ENCODE data around the gene CCDC15. TPM values are rescaled to one million over a fixed set of nuclear protein-coding genes. Genes with fewer than 3 reads are reported as not detected.

The CCDC15 gene
- total and polyA plus RNA-seq, 2 donors (not counting 1 experiment from before 2014, with no cell fraction given) = 0.31 to 1.8 TPM

GRCh38 chr11:124920870-124921609 is 33.0 kb upstream of the CCDC15 start:
- no peaks in the 10 kb centered on the region for H3K36me3 ChIP-seq (replicated peaks in 1 of 2; ENCODE audit: control extremely low read depth in 1 of 2, control insufficient read depth in 1 of 2, extremely low read depth in 1 of 2, insufficient read depth in 2 of 2, low read length in 1 of 2)
- CTCF ChIA-PET = no interaction called here

More at GRCh38 chr11:124920870-124921609, 33.0 kb upstream of the CCDC15 start:
- peaks cover 2% of the 10 kb centered on the region for H3K4me1 Mint-ChIP-seq
- WGBS (ENCODE audit: insufficient coverage) = 19% methylated on average over 78 of the region's 82 CpGs
- DNase-seq = peak; percentile 76
- peak overlapping the region; percentile 75 for H2AFZ ChIP-seq (ENCODE audit: insufficient read depth, low read depth, low read length, poor library complexity, severe bottlenecking)
- no peaks in the 10 kb centered on the region for H3K9me3 Mint-ChIP-seq (ENCODE audit: insufficient read depth)
- no peak overlapping the region for H3K27ac ChIP-seq (ENCODE audit: low read length in 2 of 2)
- no peaks in the 10 kb centered on the region for H4K20me1 ChIP-seq (ENCODE audit: control insufficient read depth, insufficient read depth, low read length, poor library complexity, severe bottlenecking)
- peak overlapping the region in 3 of 5 experiments; percentile 35 to 44 (median 42) for H3K4me3 ChIP-seq (ENCODE audit: control extremely low read depth in 1 of 5, extremely low read depth in 1 of 5, insufficient read depth in 1 of 5, low read depth in 2 of 5, low read length in 4 of 5)
- peaks cover 0 to 7% of the 10 kb centered on the region in 2 donors for H3K4me1 ChIP-seq (ENCODE audit: control insufficient read depth in 2 of 2, insufficient read depth in 2 of 2, low read length in 2 of 2)
- no peak overlapping the region for H3K27ac Mint-ChIP-seq
- H3K4me3 Mint-ChIP-seq = peak overlapping the region; percentile 85
- TF ChIP-seq EZH2 (IDR thresholded peaks at IDR 0.05; ENCODE audit: borderline replicate concordance, insufficient read depth, low read depth, low read length, poor library complexity, severe bottlenecking) = no peak
- TF ChIP-seq CTCF (IDR thresholded peaks at IDR 0.05) = no peak
- H3K27me3 ChIP-seq (replicated peaks in 1 of 4; ENCODE audit: control extremely low read depth in 1 of 4, control insufficient read depth in 3 of 4, insufficient read depth in 4 of 4, low read length in 3 of 4) = peaks cover 0 to 50% (median 8%) of the 10 kb centered on the region in 4 experiments
- no peaks in the 10 kb centered on the region for H3K79me2 ChIP-seq (ENCODE audit: control insufficient read depth, insufficient read depth, low read length)
- POLR2A ChIA-PET = interaction anchor here (0.5 to 0.7 kb wide), 3 partner anchors 73 to 247 kb away, joined by 3 to 5 read pairs (median 4); partner anchors contain the start of gene SPA17
- peaks cover 0 to 6% (median 0%) of the 10 kb centered on the region in 3 donors for H3K9me3 ChIP-seq (ENCODE audit: control extremely low read depth in 1 of 3, control insufficient read depth in 2 of 3, insufficient read depth in 1 of 3, low read length in 2 of 3)
- H3K4me2 ChIP-seq (replicated peaks; ENCODE audit: low read depth, low read length, poor library complexity, severe bottlenecking) = peak overlapping the region; percentile 83
- intact Hi-C loops (cut with micrococcal nuclease) = no loop called here
- H3K27me3 Mint-ChIP-seq = peaks cover 60% of the 10 kb centered on the region
- H3K9ac ChIP-seq (ENCODE audit: low read length) = peak overlapping the region; percentile 48
- ATAC-seq (ENCODE audit: low read depth) = peak; percentile 68

All from B cell (primary cell).